Measurements from ENCODE around the gene RNF183. TPM values are rescaled to one million over a fixed set of nuclear protein-coding genes. Genes with fewer than 3 reads are reported as not detected.

The RNF183 gene
- total RNA-seq, 1 donor from 2014 or later, result 0.26 TPM

GRCh38 chr9:113349445-113350094, 46.4 kb upstream of the RNF183 start, which contains the start of gene BSPRY:
Gene BSPRY, plus strand, starts transcription at chr9:113349541. Its CDS starts 39 bp downstream, at chr9:113349580.
- DNase-seq (ENCODE audit: low read depth) (no peak), FAIRE-seq (no peak)

GRCh38 chr9:113349066-113349444, 45.9 kb upstream of the RNF183 start:
- FAIRE-seq, result no peak
- Histone ChIP-seq H3K4me3 (ENCODE audit: low read depth, low read length) (no peak overlapping the region), H3K27me3 (ENCODE audit: control insufficient read depth, insufficient read depth, low read length) (peaks cover 14% of the 10 kb centered on the region), H3K36me3 (ENCODE audit: control insufficient read depth, insufficient read depth, low read length) (no peaks in the 10 kb centered on the region)
- no peak for DNase-seq (ENCODE audit: low read depth)
- TF ChIP-seq CTCF (IDR thresholded peaks at IDR 0.05; ENCODE audit: insufficient read depth, low read length, severe bottlenecking), result no peak

More at GRCh38 chr9:113349445-113350094, 46.4 kb upstream of the RNF183 start, which contains the start of gene BSPRY:
- TF ChIP-seq CTCF (IDR thresholded peaks at IDR 0.05; ENCODE audit: insufficient read depth, low read length, severe bottlenecking), result no peak
- Histone ChIP-seq H3K4me3 (ENCODE audit: low read depth, low read length) (peak within 1 kb of the TSS; percentile 31), H3K36me3 (ENCODE audit: control insufficient read depth, insufficient read depth, low read length) (no peaks in the 10 kb centered on the region), H3K27me3 (ENCODE audit: control insufficient read depth, insufficient read depth, low read length) (peaks cover 14% of the 10 kb centered on the region)

GRCh38 chr9:113348437-113348836, 45.3 kb upstream of the RNF183 start:
- Histone ChIP-seq H3K4me3 (ENCODE audit: low read depth, low read length) (no peak overlapping the region), H3K36me3 (ENCODE audit: control insufficient read depth, insufficient read depth, low read length) (no peaks in the 10 kb centered on the region), H3K27me3 (ENCODE audit: control insufficient read depth, insufficient read depth, low read length) (peaks cover 14% of the 10 kb centered on the region)
- TF ChIP-seq CTCF (IDR thresholded peaks at IDR 0.05; ENCODE audit: insufficient read depth, low read length, severe bottlenecking), result no peak
- DNase-seq (ENCODE audit: low read depth) (no peak), FAIRE-seq (no peak)

- TF ChIP-seq CTCF (IDR thresholded peaks at IDR 0.05; ENCODE audit: insufficient read depth, low read length, severe bottlenecking), result no peak
- peaks cover 12% of the 10 kb centered on the region for H3K27me3 ChIP-seq (ENCODE audit: control insufficient read depth, insufficient read depth, low read length)
- FAIRE-seq (no peak), DNase-seq (ENCODE audit: low read depth) (no peak)
- no peak overlapping the region for H3K4me3 ChIP-seq (ENCODE audit: low read depth, low read length)
- no peaks in the 10 kb centered on the region for H3K36me3 ChIP-seq (ENCODE audit: control insufficient read depth, insufficient read depth, low read length)
These were observed 42.5 kb upstream of the RNF183 start for GRCh38 chr9:113345671-113346070.

- no peak overlapping the region for H3K4me3 ChIP-seq (ENCODE audit: low read depth, low read length)
- no peaks in the 10 kb centered on the region for H3K36me3 ChIP-seq (ENCODE audit: control insufficient read depth, insufficient read depth, low read length)
- FAIRE-seq (no peak), DNase-seq (ENCODE audit: low read depth) (no peak)
- peaks cover 7% of the 10 kb centered on the region for H3K27me3 ChIP-seq (ENCODE audit: control insufficient read depth, insufficient read depth, low read length)
- no peak for TF ChIP-seq CTCF (IDR thresholded peaks at IDR 0.05; ENCODE audit: insufficient read depth, low read length, severe bottlenecking)
These were observed 42.0 kb upstream of the RNF183 start for GRCh38 chr9:113345190-113345589.
